GM12891 (cell line): Measurements from ENCODE around the gene IFT88.

Experiments
- POLR2A ChIP-seq: IDR thresholded peaks from 2 replicates; pipeline ENCODE4 v1.6.1; 2011; ENCODE audit warnings: low read depth, low read length, control low read depth
- POLR2AphosphoS5 ChIP-seq: IDR thresholded peaks from 2 replicates; pipeline ENCODE4 v1.6.1; 2011; ENCODE audit warnings: low read depth, low read length, control low read depth
- SPI1 ChIP-seq: IDR thresholded peaks from 2 replicates; pipeline ENCODE4 v1.6.1; 2011; ENCODE audit warnings: low read depth, low read length, control low read depth
- TAF1 ChIP-seq: IDR thresholded peaks from 2 replicates; pipeline ENCODE4 v1.6.1; 2011; ENCODE audit warnings: low read depth, low read length, control low read depth

GRCh38 chr13:20728579-20729311, 161.8 kb downstream of the IFT88 start:
- TF ChIP-seq POLR2A, result no peak
- no peak for TF ChIP-seq POLR2AphosphoS5
- no peak for TF ChIP-seq TAF1
- no peak for TF ChIP-seq SPI1
